Gastrocnemius medialis (tissue), 4 donors: ENCODE results near the gene ENTREP1.

Experiments used
- POLR2A ChIP-seq, 2 donors: fragments of 450-650 bp; IDR thresholded peaks; one replicate each; pipeline ENCODE4 v1.6.1; 2017; ENCODE audit warnings: antibody characterized with exemption in 2 of 2, mild to moderate bottlenecking in 2 of 2, moderate library complexity in 2 of 2
- TF ChIP-seq, protein P1 (sequence below), 5 experiments: fragments of 450-650 bp in 3 of 5; fragments of 200-600 bp in 2 of 5; sonication (generic) in 2 of 5; IDR thresholded peaks in 4 of 5; conservative IDR thresholded peaks in 1 of 5; 1 replicate in 4 of 5; 2 replicates in 1 of 5; pipeline ENCODE4 v1.5.1; 2016 to 2019; ENCODE audit warnings: antibody characterized with exemption in 5 of 5, mild to moderate bottlenecking in 3 of 5, moderate library complexity in 3 of 5

GRCh38 chr9:69397384-69398214 is 72.6 kb downstream of the ENTREP1 start:
- TF ChIP-seq POLR2A (IDR thresholded peaks at IDR 0.05): no peak
- TF ChIP-seq, protein P1, sequence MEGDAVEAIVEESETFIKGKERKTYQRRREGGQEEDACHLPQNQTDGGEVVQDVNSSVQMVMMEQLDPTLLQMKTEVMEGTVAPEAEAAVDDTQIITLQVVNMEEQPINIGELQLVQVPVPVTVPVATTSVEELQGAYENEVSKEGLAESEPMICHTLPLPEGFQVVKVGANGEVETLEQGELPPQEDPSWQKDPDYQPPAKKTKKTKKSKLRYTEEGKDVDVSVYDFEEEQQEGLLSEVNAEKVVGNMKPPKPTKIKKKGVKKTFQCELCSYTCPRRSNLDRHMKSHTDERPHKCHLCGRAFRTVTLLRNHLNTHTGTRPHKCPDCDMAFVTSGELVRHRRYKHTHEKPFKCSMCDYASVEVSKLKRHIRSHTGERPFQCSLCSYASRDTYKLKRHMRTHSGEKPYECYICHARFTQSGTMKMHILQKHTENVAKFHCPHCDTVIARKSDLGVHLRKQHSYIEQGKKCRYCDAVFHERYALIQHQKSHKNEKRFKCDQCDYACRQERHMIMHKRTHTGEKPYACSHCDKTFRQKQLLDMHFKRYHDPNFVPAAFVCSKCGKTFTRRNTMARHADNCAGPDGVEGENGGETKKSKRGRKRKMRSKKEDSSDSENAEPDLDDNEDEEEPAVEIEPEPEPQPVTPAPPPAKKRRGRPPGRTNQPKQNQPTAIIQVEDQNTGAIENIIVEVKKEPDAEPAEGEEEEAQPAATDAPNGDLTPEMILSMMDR (IDR thresholded peaks at IDR 0.05 in 4 of 5, conservative IDR thresholded peaks at IDR 0.05 in 1 of 5): no peak
